Upper lobe of left lung (tissue), 6 donors: ENCODE data around the gene CFAP74. TPM values are rescaled to one million over a fixed set of nuclear protein-coding genes. Genes with fewer than 3 reads are reported as not detected.
A peak's percentile ranks its signal among the peaks of the same experiment; 100 is the strongest.

Experiments used
- ATAC-seq, 2 donors: fragments of 200-7000 bp; cut with Tn5 transposase; one replicate each; pipeline ENCODE4 v1.9.1; 2022; ENCODE audit warnings: mild to moderate bottlenecking in 2 of 2, moderate library complexity in 2 of 2; ENCODE audit not compliant: low FRiP score in 2 of 2
- DNase-seq, 2 donors: peaks; one replicate each; pipeline ENCODE4 v3.0.0-alpha.2; 2019 to 2020
- H3K27ac ChIP-seq, 4 donors: fragments of 200-600 bp; sonication (generic); one replicate each; pipeline ENCODE4 v1.5.1; 2016 to 2019
- H3K27me3 ChIP-seq, 4 donors: fragments of 200-600 bp; sonication (generic); one replicate each; pipeline ENCODE4 v1.5.1; 2017 to 2019
- H3K36me3 ChIP-seq, 4 donors: fragments of 200-600 bp; sonication (generic); one replicate each; pipeline ENCODE4 v1.5.1; 2016 to 2019
- H3K4me1 ChIP-seq, 4 donors: fragments of 200-600 bp; sonication (generic); one replicate each; pipeline ENCODE4 v1.5.1; 2018 to 2019
- H3K4me3 ChIP-seq, 4 donors: fragments of 200-600 bp; sonication (generic); one replicate each; pipeline ENCODE4 v1.5.1; 2017 to 2019; ENCODE audit warnings: mild to moderate bottlenecking in 2 of 4, moderate library complexity in 1 of 4
- H3K9me3 ChIP-seq, 4 donors: fragments of 200-600 bp; sonication (generic); one replicate each; pipeline ENCODE4 v1.5.1; 2018 to 2019
- CTCF ChIP-seq, 6 experiments: fragments of 450-650 bp in 4 of 6; fragments of 200-600 bp in 2 of 6; sonication (generic) in 2 of 6; IDR thresholded peaks; one replicate each; pipeline ENCODE4 v1.5.1; 2016 to 2019; ENCODE audit warnings: antibody characterized with exemption in 6 of 6
- EP300 ChIP-seq, 4 donors: sonication (generic); formaldehyde crosslinking; IDR thresholded peaks; one replicate each; pipeline ENCODE4 v1.5.1; 2017; ENCODE audit warnings: antibody characterized with exemption in 4 of 4, control low read depth in 2 of 4
- POLR2A ChIP-seq, 4 donors: fragments of 450-650 bp; IDR thresholded peaks; one replicate each; pipeline ENCODE4 v1.5.1; 2016 to 2017; ENCODE audit warnings: antibody characterized with exemption in 4 of 4, mild to moderate bottlenecking in 2 of 4
- POLR2AphosphoS5 ChIP-seq, 2 donors: sonication (generic); formaldehyde crosslinking; IDR thresholded peaks; one replicate each; pipeline ENCODE4 v1.5.1; 2017; ENCODE audit warnings: antibody characterized with exemption in 2 of 2
- WGBS, 2 donors: methylation state at CpG; one replicate each; pipeline ENCODE4 v1.1.5; 2017 to 2018; 5-methylcytosine and 5-hydroxymethylcytosine counted together
- total RNA-seq, 6 donors: library from RNA; depleted of rRNA in 4 of 6; stranded (reverse); fragments of >200 nt in 4 of 6; gene quantifications; one replicate each; pipeline versions ENCODE4 v1.1.0 to v1.2.1, GENCODE V29; 2016 to 2021
- donor health status: DM: no; HTN: no; CAD: no; lungs with moderate emphysema.
- donor health status: DM: no; HTN: yes; CAD: no; lungs with severe emphysema.

The CFAP74 gene
- total RNA-seq, 6 donors from 2014 or later: 0.14 to 19.8 (median 6.2) TPM

DNA sequence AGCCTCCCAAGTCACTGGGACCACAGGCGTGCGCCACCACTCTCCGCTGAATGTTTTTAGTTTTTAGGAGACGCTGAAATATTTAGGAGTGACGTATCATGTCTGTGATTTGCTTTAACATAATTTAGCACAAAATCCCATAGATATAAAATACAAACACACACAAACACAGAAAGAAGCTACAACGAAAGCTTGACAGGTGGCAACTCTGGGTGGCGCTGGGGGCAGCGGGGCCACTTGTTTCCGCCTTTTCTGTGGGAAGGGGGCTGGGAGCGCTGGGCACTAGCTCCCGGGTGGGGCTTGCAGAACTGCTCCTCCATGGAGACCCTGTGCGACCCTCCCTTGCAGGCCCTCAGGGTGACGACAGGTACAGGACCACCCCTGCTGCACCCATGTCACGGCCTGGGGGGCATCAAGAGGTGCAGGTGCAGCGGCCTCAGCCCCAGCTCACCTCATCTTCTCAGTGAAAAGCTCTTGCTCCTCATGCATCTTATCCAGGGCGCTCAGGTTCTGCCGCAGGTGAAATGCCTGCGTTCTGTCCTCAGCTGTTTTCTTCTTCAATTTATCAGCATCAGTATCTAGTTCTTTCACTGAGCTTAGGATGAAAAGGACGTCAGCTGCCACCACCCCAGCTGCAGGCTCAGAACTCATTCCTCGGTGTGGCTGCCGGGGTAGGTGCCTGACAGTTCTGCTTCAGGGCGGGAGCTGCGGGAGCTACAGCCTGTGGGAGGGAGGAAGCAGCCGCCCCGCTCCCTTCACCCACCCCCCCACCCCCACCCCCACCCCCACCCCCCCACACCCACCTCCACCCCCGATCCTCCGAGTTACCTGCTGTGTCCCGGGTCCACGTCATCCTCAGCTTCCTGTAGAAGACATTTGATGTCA lies 15.3 kb downstream of the CFAP74 start:
- H3K4me3 ChIP-seq: no peak overlapping the region
- DNase-seq (peak in 1 of 2 donors; percentile 60), ATAC-seq (no peak)
- TF ChIP-seq CTCF (IDR thresholded peaks at IDR 0.05): no peak
- no peak for TF ChIP-seq POLR2AphosphoS5 (IDR thresholded peaks at IDR 0.05)
- TF ChIP-seq POLR2A (IDR thresholded peaks at IDR 0.05): no peak
- no peak for TF ChIP-seq EP300 (IDR thresholded peaks at IDR 0.05)
- WGBS, 2 donors: 55 to 61% methylated on average over 26 to 29 of the region's 29 CpGs
- no peak overlapping the region for H3K27ac ChIP-seq
- no peaks in the 10 kb centered on the region for H3K9me3 ChIP-seq
- H3K4me1 ChIP-seq: peaks cover 0 to 5% (median 0%) of the 10 kb centered on the region in 4 donors
- no peaks in the 10 kb centered on the region for H3K27me3 ChIP-seq
- H3K36me3 ChIP-seq: no peaks in the 10 kb centered on the region

- H3K4me1 ChIP-seq: peaks cover 0 to 5% (median 0%) of the 10 kb centered on the region in 4 donors
- no peak overlapping the region for H3K27ac ChIP-seq
- ATAC-seq (no peak), DNase-seq (no peak)
- no peaks in the 10 kb centered on the region for H3K36me3 ChIP-seq
- no peaks in the 10 kb centered on the region for H3K27me3 ChIP-seq
- no peak for TF ChIP-seq POLR2AphosphoS5 (IDR thresholded peaks at IDR 0.05)
- no peak for TF ChIP-seq CTCF (IDR thresholded peaks at IDR 0.05)
- TF ChIP-seq POLR2A (IDR thresholded peaks at IDR 0.05): no peak
- TF ChIP-seq EP300 (IDR thresholded peaks at IDR 0.05): no peak
- no peaks in the 10 kb centered on the region for H3K9me3 ChIP-seq
- H3K4me3 ChIP-seq: no peak overlapping the region
- WGBS, 2 donors: 77 to 85% methylated on average over 11 to 12 of the region's 13 CpGs
Observed at GRCh38 chr1:1987142-1987510, 16.5 kb downstream of the CFAP74 start.

DNA sequence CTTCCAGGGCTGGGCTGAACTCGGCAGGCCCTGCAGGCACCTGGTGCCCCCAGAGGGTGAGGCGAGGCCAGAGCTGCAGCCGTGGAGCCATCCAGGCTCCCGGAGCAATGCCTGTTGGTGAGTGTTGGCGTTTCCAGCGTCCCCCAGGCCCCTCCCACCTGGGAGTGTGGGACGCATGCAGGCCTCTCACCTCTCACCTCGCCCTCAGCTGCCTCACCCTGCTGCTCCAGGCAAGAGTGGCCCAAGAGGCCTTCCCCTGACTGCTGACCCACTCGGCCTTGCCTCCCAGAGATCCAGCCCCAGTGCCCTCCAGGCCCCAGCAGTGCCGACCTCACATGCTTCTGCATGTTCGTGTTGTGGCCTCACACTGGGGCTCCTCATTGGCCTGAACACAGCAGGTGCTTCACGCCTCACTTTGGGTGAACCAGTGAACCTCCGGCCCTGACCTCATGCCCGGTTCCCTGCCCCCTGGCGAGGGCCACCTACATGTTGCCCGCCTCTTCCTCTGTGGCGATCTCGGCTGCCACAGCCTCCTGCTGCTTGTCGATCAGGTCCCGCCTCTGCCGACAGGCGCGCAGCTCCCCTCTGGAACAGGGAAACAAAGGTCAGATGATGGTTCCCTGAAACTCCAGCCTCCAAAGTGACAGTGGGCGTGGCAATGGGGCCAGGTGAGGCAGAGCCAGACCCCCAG lies 17.0 kb downstream of the CFAP74 start:
- H3K4me3 ChIP-seq: no peak overlapping the region
- ATAC-seq: no peak
- H3K9me3 ChIP-seq: no peaks in the 10 kb centered on the region
- peaks cover 0 to 5% (median 0%) of the 10 kb centered on the region in 4 donors for H3K4me1 ChIP-seq
- no peaks in the 10 kb centered on the region for H3K27me3 ChIP-seq
- DNase-seq: peak in 1 of 2 donors; percentile 67
- no peaks in the 10 kb centered on the region for H3K36me3 ChIP-seq
- H3K27ac ChIP-seq: no peak overlapping the region
- TF ChIP-seq EP300 (IDR thresholded peaks at IDR 0.05): no peak
- TF ChIP-seq CTCF (IDR thresholded peaks at IDR 0.05): no peak
- TF ChIP-seq POLR2A (IDR thresholded peaks at IDR 0.05): no peak
- no peak for TF ChIP-seq POLR2AphosphoS5 (IDR thresholded peaks at IDR 0.05)
- WGBS, 2 donors: 73 to 79% methylated on average over 13 to 21 of the region's 24 CpGs

DNA sequence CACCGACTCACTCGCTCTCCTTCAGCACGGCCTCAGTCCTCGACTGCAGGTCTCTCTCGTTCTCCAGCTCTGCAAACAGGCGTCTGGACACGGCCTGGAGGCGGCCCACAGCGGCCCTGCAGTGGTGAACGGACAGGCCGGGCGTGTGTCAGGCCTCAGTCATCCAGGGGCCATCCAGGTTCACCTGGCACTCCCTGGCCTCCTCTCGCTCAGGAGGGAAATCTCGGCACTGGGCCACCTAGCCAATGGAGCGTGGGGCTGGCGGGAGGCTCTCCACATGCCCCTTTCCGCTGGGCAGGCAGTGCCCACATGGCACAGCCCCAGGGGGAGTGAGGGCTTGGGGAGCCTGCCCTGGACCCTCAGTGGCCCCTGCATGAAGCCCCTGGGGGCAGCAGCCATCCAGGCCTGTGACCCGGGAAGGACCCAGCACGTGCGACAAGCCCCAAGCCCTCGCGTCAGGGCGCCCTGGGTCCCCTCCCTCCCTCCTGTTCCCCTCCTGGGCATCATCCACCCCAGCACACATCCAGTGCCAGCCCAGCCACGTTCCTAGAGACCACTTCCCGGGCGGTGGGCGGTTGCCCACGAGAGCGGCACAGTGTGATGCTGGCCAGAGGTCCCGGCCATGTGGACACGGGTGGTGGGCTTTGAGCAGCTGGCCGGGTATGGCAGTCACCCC lies 18.1 kb downstream of the CFAP74 start:
- ATAC-seq: peak in 1 of 2 donors; percentile 24
- Histone ChIP-seq H3K27me3 (no peaks in the 10 kb centered on the region), H3K36me3 (no peaks in the 10 kb centered on the region), H3K9me3 (no peaks in the 10 kb centered on the region), H3K4me1 (no peaks in the 10 kb centered on the region), H3K4me3 (no peak overlapping the region), H3K27ac (no peak overlapping the region)
- DNase-seq: peak in 1 of 2 donors; percentile 76
- WGBS, 2 donors: 82 to 85% methylated on average over 19 to 29 of the region's 32 CpGs
- TF ChIP-seq POLR2A (IDR thresholded peaks at IDR 0.05): no peak
- TF ChIP-seq CTCF (IDR thresholded peaks at IDR 0.05): no peak
- no peak for TF ChIP-seq POLR2AphosphoS5 (IDR thresholded peaks at IDR 0.05)
- no peak for TF ChIP-seq EP300 (IDR thresholded peaks at IDR 0.05)
